ENCODE data around the gene ZDHHC9.

The ZDHHC9 gene

GRCh38 chrX:129793604-129794191 is 50.0 kb downstream of the ZDHHC9 start:
- Histone ChIP-seq H3K4me2 (ENCODE audit: low read depth, low read length, poor library complexity, severe bottlenecking) (no peak overlapping the region), H4K20me1 (ENCODE audit: low read depth, low read length) (no peaks in the 10 kb centered on the region), H3K79me2 (ENCODE audit: insufficient read depth, low read length) (no peaks in the 10 kb centered on the region), H2AFZ (ENCODE audit: low read depth, low read length, severe bottlenecking) (no peak overlapping the region), H3K9me2 (replicated peaks; ENCODE audit: insufficient read depth, low read length) (no peaks in the 10 kb centered on the region), H3F3A (ENCODE audit: insufficient read depth) (peaks cover 26% of the 10 kb centered on the region), H3K27me3 (ENCODE audit: low read length) (no peaks in the 10 kb centered on the region), H3K9me3 (ENCODE audit: insufficient read depth, low read length) (no peaks in the 10 kb centered on the region), H3K36me3 (ENCODE audit: low read length) (no peaks in the 10 kb centered on the region), H3K4me3 (ENCODE audit: insufficient read depth, low read length, poor library complexity, severe bottlenecking) (no peak overlapping the region), H3K27ac (ENCODE audit: low read depth, low read length) (no peak overlapping the region), H3K9ac (ENCODE audit: low read length) (no peak overlapping the region)
- TF ChIP-seq CTCF (IDR thresholded peaks at IDR 0.05; ENCODE audit: insufficient read depth, low read length, poor library complexity, severe bottlenecking) (no peak), EZH2phosphoT487 (conservative IDR thresholded peaks at IDR 0.05; ENCODE audit: low read length) (no peak)

GRCh38 chrX:129792586-129793291 is 50.9 kb downstream of the ZDHHC9 start:
- H3K36me3 ChIP-seq (ENCODE audit: low read length), result no peaks in the 10 kb centered on the region
- H3K9ac ChIP-seq (ENCODE audit: low read length), result no peak overlapping the region
- no peak for TF ChIP-seq EZH2phosphoT487 (conservative IDR thresholded peaks at IDR 0.05; ENCODE audit: low read length)
- TF ChIP-seq CTCF (IDR thresholded peaks at IDR 0.05; ENCODE audit: insufficient read depth, low read length, poor library complexity, severe bottlenecking), result no peak
- no peak overlapping the region for H3K27ac ChIP-seq (ENCODE audit: low read depth, low read length)
- H3K27me3 ChIP-seq (ENCODE audit: low read length), result no peaks in the 10 kb centered on the region
- H4K20me1 ChIP-seq (ENCODE audit: low read depth, low read length), result no peaks in the 10 kb centered on the region
- no peak overlapping the region for H3K4me2 ChIP-seq (ENCODE audit: low read depth, low read length, poor library complexity, severe bottlenecking)
- H3K9me2 ChIP-seq (replicated peaks; ENCODE audit: insufficient read depth, low read length), result no peaks in the 10 kb centered on the region
- no peaks in the 10 kb centered on the region for H3K9me3 ChIP-seq (ENCODE audit: insufficient read depth, low read length)
- peaks cover 18% of the 10 kb centered on the region for H3F3A ChIP-seq (ENCODE audit: insufficient read depth)
- peaks cover under 1% of the 10 kb centered on the region for H3K79me2 ChIP-seq (ENCODE audit: insufficient read depth, low read length)
- H2AFZ ChIP-seq (ENCODE audit: low read depth, low read length, severe bottlenecking), result no peak overlapping the region
- no peak overlapping the region for H3K4me3 ChIP-seq (ENCODE audit: insufficient read depth, low read length, poor library complexity, severe bottlenecking)

DNA sequence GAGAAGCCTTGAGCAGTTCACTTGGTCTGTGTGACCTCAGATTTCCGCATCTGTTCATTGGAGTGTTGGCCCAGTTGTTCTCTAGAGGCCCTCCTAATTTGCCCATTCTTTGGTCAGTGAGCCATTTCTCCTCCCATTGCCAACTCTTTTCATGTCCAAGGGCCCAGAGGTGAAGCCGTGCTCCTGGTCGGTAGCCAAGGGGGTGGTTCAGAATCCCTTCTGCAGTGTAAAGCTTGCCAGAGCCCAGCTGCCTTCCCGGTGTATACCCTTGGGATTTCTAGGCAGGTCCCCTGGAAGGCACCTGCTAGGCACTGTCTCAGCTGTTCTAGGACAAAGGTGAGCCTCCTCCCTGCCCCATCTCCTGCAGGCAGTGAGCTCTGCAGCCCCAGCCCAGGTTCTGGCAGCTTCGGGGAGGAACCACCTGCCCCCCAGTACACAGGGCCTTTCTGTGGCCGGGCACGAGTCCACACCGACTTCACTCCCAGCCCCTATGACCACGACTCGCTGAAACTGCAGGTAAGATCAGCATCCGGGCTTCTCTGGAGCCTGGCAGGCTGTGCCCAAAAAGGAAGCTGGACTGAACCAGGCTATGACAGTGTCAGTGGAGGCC is 51.6 kb downstream of the ZDHHC9 start:
- H3K27ac ChIP-seq (ENCODE audit: low read depth, low read length), result no peak overlapping the region
- H4K20me1 ChIP-seq (ENCODE audit: low read depth, low read length), result no peaks in the 10 kb centered on the region
- H2AFZ ChIP-seq (ENCODE audit: low read depth, low read length, severe bottlenecking), result no peak overlapping the region
- no peaks in the 10 kb centered on the region for H3K36me3 ChIP-seq (ENCODE audit: low read length)
- H3K4me3 ChIP-seq (ENCODE audit: insufficient read depth, low read length, poor library complexity, severe bottlenecking), result no peak overlapping the region
- H3K4me2 ChIP-seq (ENCODE audit: low read depth, low read length, poor library complexity, severe bottlenecking), result no peak overlapping the region
- H3K9me2 ChIP-seq (replicated peaks; ENCODE audit: insufficient read depth, low read length), result no peaks in the 10 kb centered on the region
- peaks cover 16% of the 10 kb centered on the region for H3F3A ChIP-seq (ENCODE audit: insufficient read depth)
- peaks cover 7% of the 10 kb centered on the region for H3K79me2 ChIP-seq (ENCODE audit: insufficient read depth, low read length)
- H3K27me3 ChIP-seq (ENCODE audit: low read length), result no peaks in the 10 kb centered on the region
- TF ChIP-seq EZH2phosphoT487 (conservative IDR thresholded peaks at IDR 0.05; ENCODE audit: low read length), result no peak
- TF ChIP-seq CTCF (IDR thresholded peaks at IDR 0.05; ENCODE audit: insufficient read depth, low read length, poor library complexity, severe bottlenecking), result no peak
- H3K9me3 ChIP-seq (ENCODE audit: insufficient read depth, low read length), result no peaks in the 10 kb centered on the region
- no peak overlapping the region for H3K9ac ChIP-seq (ENCODE audit: low read length)
